Measurements from ENCODE around the gene TSSK3.
"Not testable (repeated sequence)": the region's sequence is repeated elsewhere in the genome, so short reads cannot be mapped to it uniquely, and the experiment has no call there.

The TSSK3 gene

GRCh38 chr1:32338637-32339145 lies 23.6 kb upstream of the TSSK3 start:
- in situ Hi-C loops (cut with MboI; ENCODE audit: low sequenced_read_pairs) = no loop called here

GRCh38 chr1:32339363-32339978 lies 22.9 kb upstream of the TSSK3 start:
- in situ Hi-C loops (cut with MboI; ENCODE audit: low sequenced_read_pairs) = no loop called here

- in situ Hi-C loops (cut with MboI; ENCODE audit: low sequenced_read_pairs) = no loop called here
Measured at GRCh38 chr1:32341186-32341757, 21.1 kb upstream of the TSSK3 start.

GRCh38 chr1:32341971-32342370 lies 20.4 kb upstream of the TSSK3 start:
- in situ Hi-C loops (cut with MboI; ENCODE audit: low sequenced_read_pairs) = no loop called here

GRCh38 chr1:32342704-32343103 lies 19.6 kb upstream of the TSSK3 start:
- in situ Hi-C loops (cut with MboI; ENCODE audit: low sequenced_read_pairs) = no loop called here

- in situ Hi-C loops (cut with MboI; ENCODE audit: low sequenced_read_pairs) = no loop called here
Measured at GRCh38 chr1:32345289-32345827, 17.0 kb upstream of the TSSK3 start.

- in situ Hi-C loops (cut with MboI; ENCODE audit: low sequenced_read_pairs) = no loop called here
Measured at GRCh38 chr1:32346532-32347157, 15.7 kb upstream of the TSSK3 start.

GRCh38 chr1:32349211-32349708 lies 13.1 kb upstream of the TSSK3 start:
- in situ Hi-C loops (cut with MboI; ENCODE audit: low sequenced_read_pairs) = no loop called here

- in situ Hi-C loops (cut with MboI; ENCODE audit: low sequenced_read_pairs) = no loop called here
Measured at GRCh38 chr1:32350785-32351398, 11.4 kb upstream of the TSSK3 start.

GRCh38 chr1:32351399-32352238 lies 10.7 kb upstream of the TSSK3 start:
- in situ Hi-C loops (cut with MboI; ENCODE audit: low sequenced_read_pairs) = no loop called here

- in situ Hi-C loops (cut with MboI; ENCODE audit: low sequenced_read_pairs) = no loop called here
Measured at GRCh38 chr1:32352239-32352745, 10.0 kb upstream of the TSSK3 start.

- in situ Hi-C loops (cut with MboI; ENCODE audit: low sequenced_read_pairs) = no loop called here
Measured at GRCh38 chr1:32352831-32353383, 9.4 kb upstream of the TSSK3 start.

GRCh38 chr1:32353431-32353830 lies 8.9 kb upstream of the TSSK3 start:
- in situ Hi-C loops (cut with MboI; ENCODE audit: low sequenced_read_pairs) = no loop called here

- in situ Hi-C loops (cut with MboI; ENCODE audit: low sequenced_read_pairs) = no loop called here
Measured at GRCh38 chr1:32353886-32354570, 8.3 kb upstream of the TSSK3 start.

- in situ Hi-C loops (cut with MboI; ENCODE audit: low sequenced_read_pairs) = not testable (repeated sequence)
Measured at GRCh38 chr1:32355778-32356177, 6.6 kb upstream of the TSSK3 start.

- in situ Hi-C loops (cut with MboI; ENCODE audit: low sequenced_read_pairs) = no loop called here
Measured at GRCh38 chr1:32356478-32356877, 5.9 kb upstream of the TSSK3 start.

GRCh38 chr1:32357614-32358013 lies 4.7 kb upstream of the TSSK3 start:
- in situ Hi-C loops (cut with MboI; ENCODE audit: low sequenced_read_pairs) = no loop called here

GRCh38 chr1:32358435-32358834 lies 3.9 kb upstream of the TSSK3 start:
- in situ Hi-C loops (cut with MboI; ENCODE audit: low sequenced_read_pairs) = no loop called here

GRCh38 chr1:32361308-32361673 lies 1.0 kb upstream of the TSSK3 start:
- in situ Hi-C loops (cut with MboI; ENCODE audit: low sequenced_read_pairs) = no loop called here
